Activated CD4-positive, alpha-beta T cell treated with anti-CD3 and anti-CD28 coated beads for 1 hour (primary cell): ENCODE data around the gene HK1.
"Not testable (repeated sequence)": the region's sequence is repeated elsewhere in the genome, so short reads cannot be mapped to it uniquely, and the experiment has no call there.

ENCODE experiments used
- DNase-seq: peaks from one replicate; pipeline ENCODE4 v3.0.0-alpha.2; 2020

HK1 gene

DNA sequence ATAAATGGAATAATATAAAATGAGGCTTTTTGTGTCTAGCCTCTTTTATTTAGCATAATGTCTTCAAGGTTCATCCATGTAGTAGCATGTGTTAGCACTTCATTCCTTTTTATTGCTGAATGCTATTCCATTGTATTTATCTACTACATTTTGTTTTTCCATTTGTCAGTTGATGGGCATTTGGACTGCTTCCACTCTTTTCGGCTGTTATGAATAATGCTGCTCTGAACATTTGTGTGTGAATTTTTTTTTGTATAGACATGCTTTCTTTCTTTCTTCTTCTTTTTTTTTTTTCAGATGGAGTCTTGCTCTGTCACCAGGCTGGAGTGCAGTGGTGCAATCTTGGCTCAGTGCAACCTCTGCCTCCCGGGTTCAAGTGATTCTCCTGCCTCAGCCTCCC, 50.6 kb downstream of the HK1 start:
- DNase-seq = not testable (repeated sequence)

DNA sequence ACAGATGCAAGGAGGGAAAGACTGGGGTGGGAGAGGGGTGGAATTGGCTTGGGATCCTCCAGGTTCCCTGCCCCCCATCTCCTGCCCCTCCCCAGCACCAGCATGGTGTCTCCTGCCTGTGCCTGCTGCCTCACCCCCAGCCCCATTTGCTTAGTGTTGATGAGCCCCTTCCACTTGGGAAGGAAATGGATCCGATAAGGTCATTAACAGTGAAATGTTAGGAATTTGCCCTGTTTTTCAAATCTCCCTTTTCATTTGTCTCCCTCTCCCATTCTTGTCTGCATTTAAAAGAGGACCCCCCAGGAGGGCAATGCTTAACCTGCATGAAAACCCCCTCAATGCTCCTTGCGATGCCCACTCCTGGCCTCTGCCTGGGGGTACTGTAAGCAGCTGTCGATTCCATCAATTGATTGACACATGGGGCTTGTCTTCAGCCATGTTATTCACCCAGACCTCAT, 51.5 kb downstream of the HK1 start:
- DNase-seq = no peak

DNA sequence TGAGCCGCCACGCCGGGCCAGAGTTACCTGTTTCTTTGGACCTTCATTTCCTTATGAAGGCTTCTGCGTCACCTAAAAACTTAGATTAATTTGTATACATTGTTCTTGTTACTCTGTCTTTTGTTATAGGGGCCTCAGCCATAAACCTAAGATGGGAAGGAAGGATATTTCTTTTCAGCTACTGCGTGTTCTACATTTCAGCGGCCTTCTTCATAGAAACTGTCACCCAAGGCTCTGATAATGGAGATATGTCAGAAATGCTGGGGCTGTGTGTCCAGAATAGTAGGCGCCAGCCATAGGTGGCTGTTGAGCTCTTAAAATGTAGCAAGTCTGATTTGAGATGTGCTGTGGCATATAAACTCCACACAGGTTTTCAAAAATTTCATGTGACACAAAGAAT, 52.9 kb downstream of the HK1 start:
- no peak for DNase-seq

DNA sequence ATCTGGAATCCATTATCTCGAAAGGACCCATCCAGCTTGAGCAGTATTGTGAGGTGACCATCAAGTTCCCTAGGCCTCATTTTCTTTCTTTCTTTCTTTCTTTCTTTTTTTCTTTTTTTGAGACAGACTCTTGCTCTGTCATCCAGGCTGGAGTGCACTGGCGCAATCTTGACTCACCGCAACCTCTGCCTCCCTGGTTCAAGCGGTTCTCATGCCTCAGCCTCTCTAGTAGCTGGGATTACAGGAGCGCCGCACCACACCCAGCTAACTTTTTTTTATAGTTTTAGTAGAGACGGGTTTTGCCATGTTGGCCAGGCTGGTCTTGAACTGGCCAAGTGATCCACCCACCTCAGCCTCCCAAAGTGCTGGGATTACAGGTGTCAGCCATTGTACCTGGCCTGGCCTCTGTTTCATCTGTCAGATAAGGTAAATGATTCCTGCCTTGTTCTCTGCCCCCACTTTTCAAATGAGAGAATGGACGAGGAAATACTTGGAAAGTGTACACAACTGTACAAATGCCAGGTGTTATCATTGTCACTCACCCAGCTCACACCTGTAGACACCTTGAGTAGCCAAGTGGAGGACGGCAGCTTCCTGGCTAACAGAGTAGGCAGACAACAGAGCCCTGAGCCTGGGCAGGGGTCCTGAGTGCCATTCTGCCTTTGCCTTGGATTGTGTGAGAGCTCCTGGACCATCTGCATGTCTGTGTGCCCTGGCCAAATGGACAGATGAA, 54.1 kb downstream of the HK1 start:
- DNase-seq = no peak

DNA sequence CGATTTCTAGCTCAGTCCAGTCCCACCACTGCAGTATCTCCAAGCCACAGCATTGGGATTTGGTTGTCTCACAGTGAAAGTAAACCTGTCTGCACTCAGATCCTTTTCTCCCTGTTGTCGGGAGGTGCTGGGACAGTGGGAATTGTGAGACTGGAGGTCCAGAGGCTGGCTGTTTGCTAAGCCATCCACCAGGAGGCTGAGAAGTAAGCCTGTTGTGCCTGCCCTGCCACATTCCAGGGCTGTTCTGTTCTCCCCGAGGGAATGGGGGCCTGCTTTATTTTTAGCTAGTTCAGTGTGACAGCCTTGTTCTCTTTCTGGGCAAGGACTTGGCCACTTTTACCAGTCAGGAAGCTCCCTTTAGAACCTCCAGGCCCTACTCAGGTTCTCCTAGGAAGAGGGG, 54.9 kb downstream of the HK1 start:
- DNase-seq = no peak

DNA sequence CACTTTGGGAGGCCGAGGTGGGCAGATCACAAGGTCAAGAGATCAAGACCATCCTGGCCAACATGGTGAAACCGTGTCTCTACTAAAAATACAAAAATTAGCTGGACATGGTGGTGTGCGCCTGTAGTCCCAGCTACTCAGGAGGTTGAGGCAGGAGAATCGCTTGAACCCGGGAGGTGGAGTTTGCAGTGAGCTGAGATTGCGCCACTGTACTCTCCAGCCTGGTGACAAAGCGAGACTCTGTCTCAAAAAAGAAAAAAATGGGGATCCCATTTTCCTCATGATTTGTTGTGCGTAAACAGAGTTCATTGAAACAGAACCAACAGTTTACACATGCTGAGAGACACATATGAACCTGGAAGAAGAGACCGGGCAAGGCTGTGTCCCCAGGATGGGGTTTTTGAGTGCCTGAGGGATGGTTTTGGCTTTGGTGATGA, 55.6 kb downstream of the HK1 start:
- not testable (repeated sequence) for DNase-seq

DNA sequence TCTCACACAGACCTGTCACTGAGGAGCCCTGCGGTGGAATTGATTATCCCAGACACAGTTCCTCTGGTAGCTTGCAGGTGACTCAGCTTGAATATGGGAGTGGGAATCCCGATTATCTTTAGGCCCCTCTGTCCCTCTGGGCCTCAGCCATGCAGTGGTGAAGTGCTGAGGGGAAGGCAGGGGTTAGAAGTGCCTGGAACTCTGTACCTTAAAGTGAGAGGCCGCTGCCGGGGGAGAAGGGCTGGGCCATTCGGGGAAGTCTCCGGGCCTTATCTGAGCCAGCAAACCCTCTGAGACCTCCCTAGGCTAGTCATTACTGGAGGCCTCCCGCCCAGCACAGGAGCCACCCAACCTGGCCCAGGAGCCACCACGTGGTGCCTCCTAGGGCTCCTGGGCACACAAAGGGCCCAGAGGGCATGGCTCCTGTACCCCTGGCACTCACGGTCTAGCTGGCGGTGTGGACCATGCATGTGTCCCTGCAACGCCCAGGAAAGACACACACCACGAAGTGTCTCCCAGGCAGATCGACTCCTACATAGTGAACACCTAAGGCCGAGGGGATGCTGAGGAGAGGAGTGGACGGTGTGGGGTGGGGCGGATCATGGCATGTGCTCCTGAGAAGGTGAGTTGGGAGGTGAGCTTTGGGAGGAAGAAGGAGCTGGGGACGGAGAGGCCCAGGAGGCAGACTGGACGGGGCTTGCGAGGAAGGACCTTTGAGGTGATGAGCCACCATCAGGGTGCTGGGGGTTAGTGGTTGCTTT, 56.2 kb downstream of the HK1 start:
- no peak for DNase-seq

DNA sequence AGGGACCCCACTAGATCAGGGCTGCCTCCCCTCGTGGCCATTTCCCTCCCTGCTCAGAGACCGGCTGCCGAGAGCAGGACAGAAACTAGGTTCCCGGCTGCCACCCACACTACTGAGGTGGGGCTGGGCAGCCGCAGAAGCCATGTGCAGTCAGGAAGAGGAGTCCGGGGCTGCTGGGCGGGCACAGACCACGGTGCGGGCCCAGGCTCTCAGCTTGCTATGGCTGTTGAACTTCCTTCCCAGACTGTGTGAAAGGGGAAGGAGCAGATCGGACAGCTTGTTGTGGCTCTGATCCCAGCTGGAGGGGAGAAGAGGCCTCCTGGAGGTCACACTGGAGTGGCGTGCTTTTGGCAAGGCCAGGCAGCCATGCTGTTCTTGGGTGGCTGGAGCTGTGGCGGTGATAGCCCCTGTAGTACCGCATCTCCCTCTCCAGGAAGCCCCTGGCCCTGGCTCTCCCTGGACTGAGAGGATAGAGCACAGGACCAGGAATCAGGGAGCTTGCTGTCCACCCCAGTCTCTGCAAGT, 56.8 kb downstream of the HK1 start:
- DNase-seq = no peak

DNA sequence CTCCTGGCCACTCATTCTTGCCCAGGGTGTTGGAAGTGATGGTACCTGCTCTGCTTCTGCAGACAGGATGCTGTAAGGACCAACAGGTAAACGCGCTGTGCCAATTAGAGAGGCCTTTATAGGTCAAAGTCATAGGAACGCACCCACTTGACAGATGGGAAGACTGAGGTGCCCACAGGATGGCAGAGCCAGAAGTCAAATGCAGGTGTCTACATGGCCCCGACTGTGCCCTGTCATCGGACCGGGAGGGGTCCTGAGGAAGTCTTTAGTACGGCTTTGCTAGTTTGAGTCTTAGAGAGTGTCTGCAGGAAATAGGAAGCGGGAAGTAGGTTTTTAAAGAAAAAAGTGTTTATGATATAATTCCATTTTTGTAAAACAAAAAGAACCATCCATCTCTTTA, 57.3 kb downstream of the HK1 start:
- DNase-seq = no peak

DNA sequence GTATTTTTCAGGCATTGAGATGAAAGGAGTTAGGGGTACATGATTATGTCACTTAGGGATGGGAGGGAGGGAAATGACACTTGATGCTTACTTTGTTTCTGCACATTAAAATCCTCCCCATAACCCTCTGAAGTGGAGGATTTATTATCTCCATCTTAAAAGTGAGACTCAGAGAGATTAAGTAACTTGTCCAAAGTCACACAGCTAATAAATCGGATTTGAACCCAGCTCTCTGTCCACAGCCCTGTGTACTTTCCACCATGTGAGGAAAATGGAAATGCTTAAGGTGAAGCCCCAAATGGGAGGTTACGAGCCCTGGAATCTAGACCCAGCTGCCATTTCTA, 58.6 kb downstream of the HK1 start:
- no peak for DNase-seq

DNA sequence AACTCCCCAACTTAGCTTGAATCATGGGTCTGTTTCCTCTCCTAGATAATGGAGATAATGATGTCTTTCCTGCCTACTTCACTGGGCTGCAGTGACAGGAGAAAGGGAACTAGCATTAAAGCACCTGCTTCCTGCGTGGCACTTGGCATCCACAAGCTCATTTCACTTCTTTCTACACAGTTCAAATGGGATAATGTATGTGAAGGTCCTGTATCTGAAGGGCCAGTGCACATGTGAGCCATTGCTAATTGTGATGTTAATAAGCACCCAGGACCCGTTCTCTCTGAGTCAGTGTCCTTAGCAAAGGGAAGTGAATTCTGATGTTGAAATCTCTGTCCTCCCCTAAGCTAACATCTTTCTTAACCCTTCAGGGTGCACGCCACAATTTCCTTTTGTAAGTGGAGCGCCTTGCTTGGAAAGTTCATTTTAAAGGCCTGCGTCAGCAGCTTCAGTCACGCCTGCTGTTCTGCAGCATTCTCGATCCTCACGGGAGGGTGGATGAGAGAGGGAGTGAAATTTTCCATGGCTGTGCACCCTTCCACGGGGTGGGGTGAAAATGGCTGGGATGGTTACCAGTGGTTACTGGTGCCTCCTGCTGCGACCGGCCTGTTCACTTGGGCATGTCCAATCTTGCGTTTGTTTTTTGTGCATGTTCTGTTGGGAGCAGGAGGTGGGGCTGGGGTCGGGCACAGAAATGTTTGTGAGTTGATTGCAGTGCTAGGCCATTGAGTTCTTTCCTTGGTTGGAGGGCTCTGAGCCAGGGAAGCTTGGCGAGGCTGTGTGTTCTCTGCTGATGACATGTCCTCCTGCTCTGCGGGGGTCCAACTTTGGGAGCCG, 59.2 kb downstream of the HK1 start:
- no peak for DNase-seq

DNA sequence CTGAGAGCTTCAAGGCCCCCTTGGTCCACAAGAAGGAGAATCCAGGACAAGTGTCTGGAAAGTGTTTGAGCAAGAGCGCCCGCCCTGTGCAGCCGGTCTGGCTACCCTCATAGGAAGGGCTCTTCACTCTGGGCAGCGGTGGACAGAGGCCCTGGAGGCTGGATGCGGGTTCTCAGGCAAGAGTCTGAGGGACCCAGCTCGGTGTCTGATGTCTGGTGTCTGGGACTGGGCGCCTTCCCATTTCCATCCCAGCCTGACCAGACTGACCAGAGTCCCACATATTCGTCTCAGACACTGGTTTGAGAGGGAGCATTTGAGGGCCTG, 59.8 kb downstream of the HK1 start:
- no peak for DNase-seq

DNA sequence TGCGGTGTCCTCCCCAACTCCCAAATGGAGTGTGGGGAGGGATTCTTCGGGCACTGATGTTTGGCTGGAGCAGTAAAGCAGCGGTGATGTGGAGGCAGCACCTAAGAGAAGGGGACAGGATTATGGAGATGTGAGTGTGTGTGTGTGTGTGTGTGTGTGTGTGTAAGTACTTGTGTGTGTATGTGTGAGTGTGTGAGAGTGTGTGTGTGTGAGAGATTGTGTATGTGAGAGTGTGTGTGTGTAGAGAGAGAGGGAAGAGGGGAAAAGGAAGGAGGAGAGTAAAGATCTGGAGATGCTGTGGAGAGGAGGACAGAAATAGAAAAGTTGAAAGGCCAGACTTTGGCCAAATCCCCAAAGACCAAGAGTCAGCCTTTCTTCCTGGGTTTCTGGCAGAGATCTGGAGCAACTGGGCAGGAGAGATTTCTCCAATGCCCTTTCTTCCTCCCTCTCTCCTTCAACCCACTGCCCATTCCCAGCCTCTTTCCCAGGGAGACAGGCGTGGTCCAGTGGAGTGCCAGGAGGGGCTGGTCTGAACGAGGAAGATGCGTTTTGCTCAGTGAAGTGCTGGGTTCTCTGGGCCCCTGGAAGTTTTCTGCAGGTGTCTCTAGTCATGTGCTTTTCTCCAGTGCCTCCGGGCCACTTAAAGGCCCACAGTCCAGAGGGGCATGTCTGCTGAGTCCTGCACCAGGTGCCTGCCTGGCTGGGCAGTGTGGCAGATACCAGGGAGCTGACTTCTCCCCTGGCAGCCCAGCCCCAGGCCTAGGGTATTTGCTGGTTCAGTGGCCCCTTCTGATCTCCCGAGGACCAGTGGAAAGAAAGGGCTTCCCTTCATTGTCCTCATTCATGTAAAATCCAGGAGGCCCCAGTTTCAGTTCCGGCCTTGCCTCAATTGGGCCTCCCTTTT, 60.5 kb downstream of the HK1 start:
- no peak for DNase-seq

DNA sequence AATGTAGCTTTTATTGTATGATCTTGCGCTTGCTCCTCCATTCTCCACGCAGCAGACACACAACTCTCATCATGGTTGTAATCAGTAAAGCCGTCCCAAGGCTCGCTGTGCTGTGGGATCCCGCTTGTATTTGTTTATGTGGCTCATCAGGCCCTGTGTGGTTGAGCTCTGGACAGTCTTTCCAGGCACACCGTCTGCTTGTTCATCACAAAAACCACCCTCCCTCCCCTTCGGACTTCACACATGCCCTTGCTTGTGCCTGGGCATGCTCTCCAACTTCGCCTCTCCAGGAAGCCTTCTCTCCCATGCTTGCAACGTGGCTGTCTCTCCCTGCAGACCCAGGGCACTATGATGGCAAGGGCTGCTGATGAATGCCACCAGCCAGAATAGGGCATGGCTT, 62.4 kb downstream of the HK1 start:
- DNase-seq = no peak

DNA sequence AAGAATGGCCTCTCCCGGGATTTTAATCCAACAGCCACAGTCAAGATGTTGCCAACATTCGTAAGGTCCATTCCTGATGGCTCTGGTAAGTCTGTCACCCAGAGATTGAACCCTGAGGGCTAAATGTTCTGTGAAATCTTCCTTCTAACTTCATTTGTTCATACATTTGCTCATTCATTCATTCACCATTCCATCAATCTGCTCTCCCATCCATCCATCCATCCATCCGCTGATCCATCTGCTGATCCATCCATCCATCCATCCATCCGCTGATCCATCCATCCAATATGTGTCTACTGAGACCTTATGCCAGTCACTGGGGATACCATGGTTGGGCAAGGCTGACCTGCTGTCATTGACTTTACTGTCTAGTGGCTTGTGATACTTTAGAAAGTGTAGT, 65.6 kb downstream of the HK1 start:
- DNase-seq = no peak

DNA sequence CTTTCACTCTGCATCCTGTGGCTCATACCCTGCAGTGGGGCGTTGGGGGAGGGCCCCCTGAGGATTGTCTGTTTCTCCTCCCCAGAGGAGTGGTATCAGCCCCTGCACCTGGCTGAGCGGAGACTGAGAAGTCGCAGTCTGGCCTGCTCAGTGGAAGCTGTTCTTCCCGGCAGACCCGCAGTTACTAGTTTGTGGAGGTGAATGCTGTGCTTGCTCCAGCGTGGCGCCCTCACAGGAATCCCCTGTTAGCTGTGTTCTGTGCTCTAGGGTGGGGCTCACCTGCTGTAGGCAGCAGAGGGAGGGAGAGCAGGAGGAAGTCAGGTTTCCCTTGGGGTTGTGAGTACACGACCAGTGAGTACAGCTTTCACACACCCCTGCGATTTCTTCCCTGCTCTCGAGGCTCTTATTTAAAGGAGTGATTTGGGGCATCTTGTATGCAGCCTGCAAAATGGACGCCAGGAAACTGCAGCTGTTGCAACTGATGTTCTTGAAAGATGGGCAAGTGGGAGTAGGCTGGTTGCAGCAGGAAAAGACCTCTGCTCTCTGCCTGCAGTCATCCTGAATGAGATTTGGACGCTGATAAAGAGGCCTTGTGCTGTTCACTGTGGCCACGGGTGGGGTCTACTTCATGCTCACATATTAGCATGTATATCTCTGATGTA, 66.4 kb downstream of the HK1 start:
- DNase-seq = no peak

DNA sequence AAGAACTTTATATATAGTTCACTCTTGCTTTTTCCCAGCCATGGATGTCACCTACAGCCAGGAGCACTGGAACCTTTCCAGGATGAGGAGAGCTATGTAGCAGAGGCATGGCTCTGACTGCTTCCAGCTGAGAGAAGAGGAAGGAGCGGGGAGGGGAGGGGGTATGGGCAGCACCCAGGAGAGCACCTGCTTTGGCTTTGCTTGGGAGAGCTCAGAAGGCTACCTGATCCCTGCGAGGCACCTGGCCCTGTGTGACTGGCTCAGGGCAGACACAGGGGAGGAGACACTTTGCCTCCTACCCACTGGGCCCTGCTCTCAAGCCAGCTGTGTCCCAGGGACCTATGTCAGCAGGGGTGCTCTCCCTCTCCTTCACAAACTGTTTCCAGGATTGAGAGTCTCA, 67.1 kb downstream of the HK1 start:
- no peak for DNase-seq

DNA sequence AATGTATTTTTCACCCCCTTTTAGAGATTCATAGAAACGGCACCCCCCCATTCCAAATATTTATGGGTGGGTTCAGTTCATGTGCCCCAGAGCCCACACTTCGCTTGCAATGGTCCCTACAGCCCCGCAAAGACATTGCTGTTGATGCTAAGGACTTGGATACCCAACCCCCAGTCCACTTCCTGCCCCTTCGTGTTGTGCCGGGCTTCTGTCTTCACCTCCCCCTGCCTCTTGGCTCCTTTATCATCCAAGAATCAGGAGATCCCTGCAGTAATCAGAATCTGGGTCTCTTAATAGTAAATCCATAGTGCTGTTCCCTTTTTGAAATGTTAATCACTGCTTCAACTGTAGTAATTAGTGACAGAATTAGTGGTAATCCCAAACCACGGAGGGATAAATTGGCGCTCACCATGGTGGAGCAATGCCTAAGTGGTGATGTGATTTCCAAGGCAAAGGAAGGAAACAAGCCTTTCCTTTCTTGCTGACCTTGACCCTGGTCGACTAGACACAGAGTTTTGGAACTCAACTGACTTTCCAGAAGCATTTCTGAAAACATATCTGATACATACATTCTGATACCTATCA, 67.7 kb downstream of the HK1 start:
- no peak for DNase-seq

DNA sequence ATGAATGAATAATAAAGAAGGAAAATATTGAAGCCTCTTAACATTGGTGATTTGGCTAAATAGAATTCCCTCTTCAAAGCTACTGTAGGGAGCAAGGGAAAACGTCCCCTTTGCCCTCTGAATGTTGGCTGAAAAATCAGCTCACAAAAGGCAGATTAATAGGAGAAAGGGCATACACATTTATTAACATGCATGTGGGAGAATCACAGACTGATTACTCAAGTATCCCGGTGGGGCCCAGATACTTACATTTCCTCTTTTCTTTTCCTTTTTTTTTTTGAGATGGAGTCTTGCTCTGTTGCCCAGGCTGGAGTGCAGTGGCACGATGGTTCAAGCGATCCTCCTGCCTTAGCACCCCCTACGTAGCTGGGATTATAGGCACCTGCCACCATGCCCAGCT, 68.5 kb downstream of the HK1 start:
- DNase-seq = no peak

DNA sequence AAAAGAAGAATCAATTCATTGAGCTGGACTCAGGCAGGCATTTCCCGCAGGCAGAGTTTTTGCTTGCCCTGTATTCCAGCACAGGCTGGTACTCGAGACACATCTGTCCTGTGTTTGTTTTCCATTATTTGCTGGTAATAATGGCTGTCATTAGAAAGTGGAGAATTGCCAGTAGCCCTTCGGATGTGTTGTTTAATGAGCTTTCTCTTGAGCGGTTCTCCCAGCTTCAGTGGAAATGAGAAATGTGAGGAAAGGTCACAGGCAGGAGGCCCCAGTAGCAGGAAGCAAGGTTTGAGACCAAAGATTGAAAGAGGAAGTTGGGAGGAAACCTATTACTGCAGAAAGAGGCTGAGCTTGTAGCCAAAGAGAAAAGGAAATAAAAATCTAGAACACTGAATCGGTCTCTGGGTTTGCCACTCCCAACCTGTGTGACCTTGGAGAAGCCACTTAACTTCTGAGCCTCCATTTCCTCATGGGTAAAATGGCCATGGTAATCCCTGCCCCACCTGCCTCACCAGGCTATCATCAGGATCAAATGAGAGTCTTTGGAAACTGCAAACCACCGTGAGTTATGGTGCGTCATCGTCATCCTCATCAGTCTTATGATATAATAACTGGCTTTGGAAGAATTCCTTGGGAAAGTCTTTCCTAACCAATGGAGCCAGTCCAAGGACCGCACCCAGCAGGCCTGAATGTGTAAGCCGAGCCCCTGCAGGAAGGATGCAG, 70.7 kb downstream of the HK1 start:
- no peak for DNase-seq

DNA sequence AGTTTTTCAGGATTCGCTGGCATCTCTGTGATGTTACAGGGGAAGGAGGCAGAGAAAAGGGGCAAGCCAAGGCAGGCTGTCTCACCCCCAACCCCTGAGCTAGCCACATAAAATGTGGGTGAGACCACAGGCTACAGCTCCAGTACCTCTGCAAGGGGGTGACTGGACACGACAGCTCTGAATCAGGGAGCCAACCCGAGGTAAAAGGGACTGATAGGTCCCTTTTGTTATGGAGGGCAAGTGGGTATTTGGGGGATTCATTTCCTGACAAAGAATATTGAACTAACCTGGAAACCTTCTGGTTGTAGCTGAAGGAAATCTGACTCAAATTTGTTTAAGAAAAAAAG, 71.2 kb downstream of the HK1 start:
- no peak for DNase-seq
